SK-N-SH (cell line): ENCODE results near the gene CPLANE2. TPM values are rescaled to one million over a fixed set of nuclear protein-coding genes. Genes with fewer than 3 reads are reported as not detected.

Experiments used
- CTCF ChIA-PET: fragments of 300-600, 350-600 bp; formaldehyde crosslinking; extraction: SDS; loops from one replicate; lab custom pipeline; 2021; lab: Yijun Ruan, JAX
- POLR2A ChIA-PET: fragments of 350-600 bp; sonication (Branson Sonifier 250); formaldehyde crosslinking; extraction: SDS; loops from one replicate; lab custom pipeline; 2020; ENCODE audit warnings: antibody characterized with exemption, inconsistent platforms; lab: Yijun Ruan, JAX
- DNase-seq: peaks from one replicate; pipeline ENCODE4 v3.0.0; 2012
- H2AFZ ChIP-seq: fragments of 200-600 bp; sonication (generic); 2 replicates; pipeline ENCODE4 v1.8.1; 2016; ENCODE audit warnings: antibody characterized with exemption, mild to moderate bottlenecking, low read depth
- H3F3A ChIP-seq: fragments of 200-600 bp; sonication (generic); replicated peaks from 2 replicates; pipeline ENCODE3; 2016; ENCODE audit warnings: antibody characterized with exemption, mild to moderate bottlenecking; ENCODE audit not compliant: insufficient read depth
- H3K27ac ChIP-seq, 2 experiments: fragments of 200-500 bp in 1 of 2; fragments of 200-600 bp in 1 of 2; sonication (Bioruptor generic) in 1 of 2; sonication (generic), shearing (Covaris generic) in 1 of 2; 2 replicates each; pipeline versions ENCODE4 v1.5.1 to v1.6.1; 2014 to 2016; ENCODE audit warnings: low read depth in 2 of 2, inconsistent platforms in 1 of 2, low read length in 1 of 2, mild to moderate bottlenecking in 1 of 2, mixed read lengths in 1 of 2
- H3K27me3 ChIP-seq: fragments of 200-600 bp; sonication (generic), shearing (Covaris generic); 2 replicates; pipeline ENCODE4 v1.6.1; 2016; ENCODE audit warnings: mixed run types; ENCODE audit not compliant: insufficient read depth
- H3K36me3 ChIP-seq, 2 experiments: fragments of 200-500 bp in 1 of 2; fragments of 200-600 bp in 1 of 2; sonication (Bioruptor generic) in 1 of 2; sonication (generic) in 1 of 2; replicated peaks in 1 of 2; 2 replicates each; pipeline versions ENCODE3 to v1.5.1; 2014 to 2016; ENCODE audit warnings: low read length in 1 of 2, mild to moderate bottlenecking in 1 of 2; ENCODE audit not compliant: insufficient read depth in 2 of 2, control insufficient read depth in 1 of 2
- H3K4me1 ChIP-seq, 2 experiments: fragments of 200-500 bp in 1 of 2; fragments of 200-600 bp in 1 of 2; sonication (Bioruptor generic) in 1 of 2; sonication (generic), shearing (Covaris generic) in 1 of 2; 2 replicates each; pipeline versions ENCODE4 v1.5.1 to v1.6.1; 2014 to 2016; ENCODE audit warnings: low read depth in 1 of 2, low read length in 1 of 2, mixed run types in 1 of 2; ENCODE audit not compliant: insufficient read depth in 2 of 2, control insufficient read depth in 1 of 2
- H3K4me2 ChIP-seq: fragments of 200-600 bp; sonication (generic), shearing (Covaris generic); 2 replicates; pipeline ENCODE4 v1.6.1; 2017; ENCODE audit warnings: mixed run types
- H3K4me3 ChIP-seq, 2 experiments: fragments of 200-500 bp in 1 of 2; fragments of 200-600 bp in 1 of 2; sonication (Bioruptor generic) in 1 of 2; sonication (generic), shearing (Covaris generic) in 1 of 2; 2 replicates each; pipeline versions ENCODE4 v1.5.1 to v1.8.1; 2014 to 2016; ENCODE audit warnings: low read depth in 2 of 2, inconsistent platforms in 1 of 2, low read length in 1 of 2, mild to moderate bottlenecking in 1 of 2, mixed read lengths in 1 of 2, moderate library complexity in 1 of 2
- H3K79me2 ChIP-seq: fragments of 200-600 bp; sonication (generic); 2 replicates; pipeline ENCODE4 v1.8.1; 2017; ENCODE audit warnings: mild to moderate bottlenecking; ENCODE audit not compliant: insufficient read depth
- H3K9ac ChIP-seq: fragments of 200-600 bp; sonication (generic); 2 replicates; pipeline ENCODE4 v1.6.1; 2017; ENCODE audit warnings: mixed run types
- H3K9me2 ChIP-seq: fragments of 200-600 bp; sonication (generic); 2 replicates; pipeline ENCODE4 v1.6.1; 2017; ENCODE audit warnings: mixed run types
- H3K9me3 ChIP-seq: fragments of 200-600 bp; sonication (generic); 2 replicates; pipeline ENCODE4 v1.6.1; 2017; ENCODE audit warnings: mixed run types, mild to moderate bottlenecking, moderate library complexity
- H4K20me1 ChIP-seq: fragments of 200-600 bp; sonication (generic); 2 replicates; pipeline ENCODE4 v1.6.1; 2017; ENCODE audit warnings: mild to moderate bottlenecking, mixed run types; ENCODE audit not compliant: insufficient read depth
- CHD2 ChIP-seq: fragments of 150-350 bp; IDR thresholded peaks from 2 replicates; pipeline ENCODE4 v1.6.1; 2018; ENCODE audit warnings: low read length; ENCODE audit not compliant: partially characterized antibody
- EP300 ChIP-seq, 2 experiments: IDR thresholded peaks; 2 replicates each; pipeline versions ENCODE4 v1.4.0 to v1.6.1; 2012; ENCODE audit warnings: borderline replicate concordance in 1 of 2, low read depth in 1 of 2, low read length in 1 of 2
- FOXJ3 ChIP-seq: sonication (generic); formaldehyde crosslinking; IDR thresholded peaks from 2 replicates; pipeline ENCODE4 v1.5.1; 2020; ENCODE audit warnings: mild to moderate bottlenecking, missing genetic modification reagents
- GABPA ChIP-seq: IDR thresholded peaks from 2 replicates; pipeline ENCODE4 v1.4.0; 2012; ENCODE audit warnings: low read depth, mild to moderate bottlenecking
- GATA2 ChIP-seq: sonication (generic); formaldehyde crosslinking; IDR thresholded peaks from 2 replicates; pipeline ENCODE4 v1.5.0; 2020; ENCODE audit warnings: mild to moderate bottlenecking, missing genetic modification reagents
- JUND ChIP-seq: IDR thresholded peaks from 2 replicates; pipeline ENCODE4 v1.4.0; 2012
- MEF2A ChIP-seq: IDR thresholded peaks from 2 replicates; pipeline ENCODE4 v1.4.0; 2012; ENCODE audit warnings: low read depth, borderline replicate concordance
- NRF1 ChIP-seq: IDR thresholded peaks from 2 replicates; pipeline ENCODE4 v1.6.1; 2012; ENCODE audit warnings: low read depth, mild to moderate bottlenecking, low read length
- RAD21 ChIP-seq: IDR thresholded peaks from 2 replicates; pipeline ENCODE4 v1.6.1; 2012; ENCODE audit warnings: mild to moderate bottlenecking, low read length
- RXRA ChIP-seq: IDR thresholded peaks from 2 replicates; pipeline ENCODE4 v1.4.0; 2012; ENCODE audit warnings: low read depth, mild to moderate bottlenecking, borderline replicate concordance
- TCF12 ChIP-seq: IDR thresholded peaks from 2 replicates; pipeline ENCODE4 v1.4.0; 2012
- YY1 ChIP-seq: IDR thresholded peaks from 2 replicates; pipeline ENCODE4 v1.4.0; 2012; ENCODE audit warnings: low read depth, mild to moderate bottlenecking
- WGBS: methylation state at CpG from one replicate; pipeline ENCODE4 v1.1.6; 2017; ENCODE audit warnings: low lambda C conversion rate; 5-methylcytosine and 5-hydroxymethylcytosine counted together
- polyA plus RNA-seq, 3 experiments: library from polyadenylated mRNA; depleted of rRNA; stranded (reverse); fragments of >200 nt; gene quantifications; 2 replicates each; pipeline ENCODE4 v1.2.3, GENCODE V29; 2012
- TF ChIP-seq, protein P1 (sequence below): fragments of 150-350 bp; IDR thresholded peaks from 2 replicates; pipeline ENCODE4 v1.6.1; 2016; ENCODE audit warnings: mild to moderate bottlenecking, low read depth, low read length
- TF ChIP-seq, protein P2 (sequence below): IDR thresholded peaks from 2 replicates; pipeline ENCODE4 v1.6.1; 2012; ENCODE audit warnings: mild to moderate bottlenecking, low read depth, low read length, moderate library complexity
- TF ChIP-seq, protein P3 (sequence below): IDR thresholded peaks from 2 replicates; pipeline ENCODE4; 2012
- TF ChIP-seq, protein P4 (sequence below): IDR thresholded peaks from 2 replicates; pipeline ENCODE4 v1.4.0; 2012; ENCODE audit warnings: low read depth, borderline replicate concordance
- TF ChIP-seq, protein P5 (sequence below): IDR thresholded peaks from 2 replicates; pipeline ENCODE4 v1.4.0; 2012; ENCODE audit warnings: low read depth

CPLANE2 gene
- polyA plus RNA-seq, 1 of the 3 experiments (the other 2 are of a cell fraction), result 8.6 TPM

DNA sequence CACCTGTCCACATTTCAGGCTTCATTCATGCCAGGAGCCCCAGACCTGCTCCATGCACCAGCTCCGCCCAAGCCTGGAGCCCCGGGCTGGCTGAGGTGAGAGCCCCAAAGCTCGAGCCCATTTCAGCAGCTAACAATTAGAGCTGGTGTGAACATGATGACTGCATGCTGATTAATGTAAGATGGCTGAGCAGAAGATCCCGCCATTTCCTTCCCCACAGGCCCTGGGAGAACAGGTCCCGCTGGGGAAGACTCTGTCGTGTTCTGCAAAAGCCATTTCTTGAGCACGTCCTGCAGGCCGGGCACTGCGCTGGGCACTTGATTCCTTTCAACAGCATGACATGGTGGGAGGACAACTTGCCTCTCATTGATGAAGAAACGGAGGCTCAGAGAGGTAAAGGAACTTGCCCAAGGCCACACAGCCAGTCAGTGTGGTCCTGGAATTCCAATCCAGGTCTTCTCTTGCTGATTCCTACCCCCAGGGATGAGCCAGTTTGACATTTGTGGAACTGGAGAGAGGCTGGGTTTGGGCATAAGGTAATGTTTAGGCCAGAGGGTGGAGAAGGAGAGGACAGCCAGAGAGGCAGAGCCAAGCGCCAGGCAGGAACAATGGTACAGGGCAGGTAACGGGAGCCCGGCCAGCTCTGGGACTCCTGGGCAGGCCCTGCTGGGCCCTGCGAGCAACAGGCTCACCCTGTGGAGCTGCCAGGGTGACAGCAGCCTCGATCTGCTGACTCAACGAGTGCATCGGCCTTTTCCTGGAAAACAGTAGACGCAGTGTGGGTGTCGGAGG is 53.0 kb downstream of the CPLANE2 start:
- H3K36me3 ChIP-seq, result no peaks in the 10 kb centered on the region
- no peak overlapping the region for H2AFZ ChIP-seq
- no peaks in the 10 kb centered on the region for H3K79me2 ChIP-seq
- peaks cover 11% of the 10 kb centered on the region for H3F3A ChIP-seq
- peaks cover 3 to 15% of the 10 kb centered on the region in 2 experiments; a peak in 3 of 4 replicates for H3K4me1 ChIP-seq
- no peak overlapping the region for H3K9ac ChIP-seq
- H3K9me3 ChIP-seq, result no peaks in the 10 kb centered on the region
- H3K4me2 ChIP-seq, result no peak overlapping the region
- H3K27me3 ChIP-seq, result no peaks in the 10 kb centered on the region
- ChIA-PET CTCF (interaction anchor here (1.1 to 15.3 kb wide), 5 partner anchors 8 to 392 kb away, joined by 3 to 513 read pairs (median 5); partner anchors contain the start of gene FAM131C), POLR2A (no interaction called here)
- H3K27ac ChIP-seq, result no peak overlapping the region
- TF ChIP-seq, protein P1, sequence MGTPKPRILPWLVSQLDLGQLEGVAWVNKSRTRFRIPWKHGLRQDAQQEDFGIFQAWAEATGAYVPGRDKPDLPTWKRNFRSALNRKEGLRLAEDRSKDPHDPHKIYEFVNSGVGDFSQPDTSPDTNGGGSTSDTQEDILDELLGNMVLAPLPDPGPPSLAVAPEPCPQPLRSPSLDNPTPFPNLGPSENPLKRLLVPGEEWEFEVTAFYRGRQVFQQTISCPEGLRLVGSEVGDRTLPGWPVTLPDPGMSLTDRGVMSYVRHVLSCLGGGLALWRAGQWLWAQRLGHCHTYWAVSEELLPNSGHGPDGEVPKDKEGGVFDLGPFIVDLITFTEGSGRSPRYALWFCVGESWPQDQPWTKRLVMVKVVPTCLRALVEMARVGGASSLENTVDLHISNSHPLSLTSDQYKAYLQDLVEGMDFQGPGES, result no peak
- TF ChIP-seq RAD21 (no peak), GATA2 (no peak), RXRA (no peak), GABPA (no peak), MEF2A (no peak), NRF1 (no peak), FOXJ3 (CRISPR knock-in tag) (no peak), EP300 (IDR thresholded peaks at IDR 0.05; ENCODE audit: borderline replicate concordance in 1 of 2, low read depth in 1 of 2, low read length in 1 of 2) (no peak), JUND (no peak), TCF12 (no peak), YY1 (no peak), CHD2 (no peak)
- TF ChIP-seq, protein P2, sequence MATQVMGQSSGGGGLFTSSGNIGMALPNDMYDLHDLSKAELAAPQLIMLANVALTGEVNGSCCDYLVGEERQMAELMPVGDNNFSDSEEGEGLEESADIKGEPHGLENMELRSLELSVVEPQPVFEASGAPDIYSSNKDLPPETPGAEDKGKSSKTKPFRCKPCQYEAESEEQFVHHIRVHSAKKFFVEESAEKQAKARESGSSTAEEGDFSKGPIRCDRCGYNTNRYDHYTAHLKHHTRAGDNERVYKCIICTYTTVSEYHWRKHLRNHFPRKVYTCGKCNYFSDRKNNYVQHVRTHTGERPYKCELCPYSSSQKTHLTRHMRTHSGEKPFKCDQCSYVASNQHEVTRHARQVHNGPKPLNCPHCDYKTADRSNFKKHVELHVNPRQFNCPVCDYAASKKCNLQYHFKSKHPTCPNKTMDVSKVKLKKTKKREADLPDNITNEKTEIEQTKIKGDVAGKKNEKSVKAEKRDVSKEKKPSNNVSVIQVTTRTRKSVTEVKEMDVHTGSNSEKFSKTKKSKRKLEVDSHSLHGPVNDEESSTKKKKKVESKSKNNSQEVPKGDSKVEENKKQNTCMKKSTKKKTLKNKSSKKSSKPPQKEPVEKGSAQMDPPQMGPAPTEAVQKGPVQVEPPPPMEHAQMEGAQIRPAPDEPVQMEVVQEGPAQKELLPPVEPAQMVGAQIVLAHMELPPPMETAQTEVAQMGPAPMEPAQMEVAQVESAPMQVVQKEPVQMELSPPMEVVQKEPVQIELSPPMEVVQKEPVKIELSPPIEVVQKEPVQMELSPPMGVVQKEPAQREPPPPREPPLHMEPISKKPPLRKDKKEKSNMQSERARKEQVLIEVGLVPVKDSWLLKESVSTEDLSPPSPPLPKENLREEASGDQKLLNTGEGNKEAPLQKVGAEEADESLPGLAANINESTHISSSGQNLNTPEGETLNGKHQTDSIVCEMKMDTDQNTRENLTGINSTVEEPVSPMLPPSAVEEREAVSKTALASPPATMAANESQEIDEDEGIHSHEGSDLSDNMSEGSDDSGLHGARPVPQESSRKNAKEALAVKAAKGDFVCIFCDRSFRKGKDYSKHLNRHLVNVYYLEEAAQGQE, result no peak
- TF ChIP-seq, protein P3, sequence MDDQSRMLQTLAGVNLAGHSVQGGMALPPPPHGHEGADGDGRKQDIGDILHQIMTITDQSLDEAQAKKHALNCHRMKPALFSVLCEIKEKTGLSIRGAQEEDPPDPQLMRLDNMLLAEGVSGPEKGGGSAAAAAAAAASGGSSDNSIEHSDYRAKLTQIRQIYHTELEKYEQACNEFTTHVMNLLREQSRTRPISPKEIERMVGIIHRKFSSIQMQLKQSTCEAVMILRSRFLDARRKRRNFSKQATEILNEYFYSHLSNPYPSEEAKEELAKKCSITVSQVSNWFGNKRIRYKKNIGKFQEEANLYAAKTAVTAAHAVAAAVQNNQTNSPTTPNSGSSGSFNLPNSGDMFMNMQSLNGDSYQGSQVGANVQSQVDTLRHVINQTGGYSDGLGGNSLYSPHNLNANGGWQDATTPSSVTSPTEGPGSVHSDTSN, result no peak
- TF ChIP-seq, protein P4, sequence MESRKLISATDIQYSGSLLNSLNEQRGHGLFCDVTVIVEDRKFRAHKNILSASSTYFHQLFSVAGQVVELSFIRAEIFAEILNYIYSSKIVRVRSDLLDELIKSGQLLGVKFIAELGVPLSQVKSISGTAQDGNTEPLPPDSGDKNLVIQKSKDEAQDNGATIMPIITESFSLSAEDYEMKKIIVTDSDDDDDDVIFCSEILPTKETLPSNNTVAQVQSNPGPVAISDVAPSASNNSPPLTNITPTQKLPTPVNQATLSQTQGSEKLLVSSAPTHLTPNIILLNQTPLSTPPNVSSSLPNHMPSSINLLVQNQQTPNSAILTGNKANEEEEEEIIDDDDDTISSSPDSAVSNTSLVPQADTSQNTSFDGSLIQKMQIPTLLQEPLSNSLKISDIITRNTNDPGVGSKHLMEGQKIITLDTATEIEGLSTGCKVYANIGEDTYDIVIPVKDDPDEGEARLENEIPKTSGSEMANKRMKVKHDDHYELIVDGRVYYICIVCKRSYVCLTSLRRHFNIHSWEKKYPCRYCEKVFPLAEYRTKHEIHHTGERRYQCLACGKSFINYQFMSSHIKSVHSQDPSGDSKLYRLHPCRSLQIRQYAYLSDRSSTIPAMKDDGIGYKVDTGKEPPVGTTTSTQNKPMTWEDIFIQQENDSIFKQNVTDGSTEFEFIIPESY, result no peak
- TF ChIP-seq, protein P5, sequence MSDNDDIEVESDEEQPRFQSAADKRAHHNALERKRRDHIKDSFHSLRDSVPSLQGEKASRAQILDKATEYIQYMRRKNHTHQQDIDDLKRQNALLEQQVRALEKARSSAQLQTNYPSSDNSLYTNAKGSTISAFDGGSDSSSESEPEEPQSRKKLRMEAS, result no peak
- no peak overlapping the region for H3K4me3 ChIP-seq
- DNase-seq, result no peak
- no peaks in the 10 kb centered on the region for H3K9me2 ChIP-seq
- 91% methylated on average over 16 of the region's 19 CpGs for WGBS
- no peaks in the 10 kb centered on the region for H4K20me1 ChIP-seq
